Measurements from ENCODE around the gene CCDC157.

- TF ChIP-seq CTCF (IDR thresholded peaks at IDR 0.05) (no peak), EZH2phosphoT487 (IDR thresholded peaks at IDR 0.05) (no peak)
Observed at GRCh38 chr22:30365891-30366290, 9.1 kb downstream of the CCDC157 start.

Data from neural progenitor cell (in vitro differentiated cells).